DOHH2 (cell line): Measurements from ENCODE around the gene IMPG1.

Source experiments
- H3F3A ChIP-seq: fragments of 200-600 bp; sonication (generic), shearing (Covaris generic); 2 replicates; pipeline ENCODE4 v1.6.0; 2016; ENCODE audit warnings: antibody characterized with exemption, mild to moderate bottlenecking; ENCODE audit not compliant: control insufficient read depth, insufficient read depth
- H3K27ac ChIP-seq: fragments of 200-600 bp; sonication (generic); 2 replicates; pipeline ENCODE4 v1.5.1; 2014; ENCODE audit warnings: low read depth, mild to moderate bottlenecking, low read length, moderate library complexity
- H3K27me3 ChIP-seq: fragments of 200-600 bp; sonication (generic); 2 replicates; pipeline ENCODE4 v1.6.1; 2014; ENCODE audit warnings: mild to moderate bottlenecking, low read length, mixed read lengths; ENCODE audit not compliant: control insufficient read depth
- H3K36me3 ChIP-seq: fragments of 200-600 bp; sonication (generic); 2 replicates; pipeline ENCODE4 v1.6.1; 2014; ENCODE audit warnings: mild to moderate bottlenecking, low read length, moderate library complexity, mixed read lengths; ENCODE audit not compliant: control insufficient read depth
- H3K4me1 ChIP-seq: fragments of 200-600 bp; sonication (generic); 2 replicates; pipeline ENCODE4 v1.6.1; 2014; ENCODE audit warnings: mild to moderate bottlenecking, low read length, mixed read lengths; ENCODE audit not compliant: control insufficient read depth
- H3K4me2 ChIP-seq: fragments of 200-600 bp; sonication (generic); 2 replicates; pipeline ENCODE4 v1.6.0; 2014; ENCODE audit warnings: mild to moderate bottlenecking, low read length, moderate library complexity
- H3K4me3 ChIP-seq: fragments of 200-600 bp; sonication (generic); 2 replicates; pipeline ENCODE4 v1.5.1; 2014; ENCODE audit warnings: mild to moderate bottlenecking, low read length, mixed read lengths
- H3K79me2 ChIP-seq: fragments of 200-600 bp; sonication (generic); 2 replicates; pipeline ENCODE4 v1.6.1; 2014; ENCODE audit warnings: mild to moderate bottlenecking, low read length, mixed read lengths; ENCODE audit not compliant: control insufficient read depth
- H3K9me2 ChIP-seq: fragments of 200-600 bp; sonication (generic); replicated peaks from 2 replicates; pipeline ENCODE4 v1.6.1; 2014; ENCODE audit warnings: mild to moderate bottlenecking, low read length, mixed read lengths; ENCODE audit not compliant: control insufficient read depth
- H3K9me3 ChIP-seq: fragments of 200-600 bp; sonication (generic); 2 replicates; pipeline ENCODE4 v1.6.1; 2014; ENCODE audit warnings: antibody characterized with exemption, low read length, mixed read lengths; ENCODE audit not compliant: control insufficient read depth, insufficient read depth
- H4K20me1 ChIP-seq: fragments of 200-600 bp; sonication (generic); 2 replicates; pipeline ENCODE4 v1.6.0; 2014; ENCODE audit warnings: low read depth, mild to moderate bottlenecking, antibody characterized with exemption, low read length, moderate library complexity; ENCODE audit not compliant: control insufficient read depth, insufficient read depth
- CTCF ChIP-seq: fragments of 200-600 bp; sonication (generic); IDR thresholded peaks from one replicate; pipeline ENCODE4 v1.5.1; 2014; ENCODE audit warnings: antibody characterized with exemption, mild to moderate bottlenecking, low read depth, low read length; ENCODE audit not compliant: poor library complexity, severe bottlenecking
- EZH2phosphoT487 ChIP-seq: fragments of 200-600 bp; sonication (generic); IDR thresholded peaks from 2 replicates; pipeline ENCODE4 v1.6.1; 2017; ENCODE audit warnings: borderline replicate concordance, mild to moderate bottlenecking, antibody characterized with exemption, low read length, moderate library complexity, mixed read lengths

Gene IMPG1

GRCh38 chr6:75943381-75943780 is 129.1 kb downstream of the IMPG1 start:
- no peak for TF ChIP-seq EZH2phosphoT487
- no peak for TF ChIP-seq CTCF

GRCh38 chr6:75941509-75941908 is 131.0 kb downstream of the IMPG1 start:
- no peaks in the 10 kb centered on the region for H3K9me3 ChIP-seq
- no peak overlapping the region for H3K4me2 ChIP-seq
- H3K27me3 ChIP-seq = 0 out of 2 replicates have a peak, but pooled peaks cover 1% of the 10 kb centered on the region
- H3K27ac ChIP-seq = no peak overlapping the region
- no peaks in the 10 kb centered on the region for H3K9me2 ChIP-seq
- H3F3A ChIP-seq = no peaks in the 10 kb centered on the region
- no peaks in the 10 kb centered on the region for H3K79me2 ChIP-seq
- H3K4me1 ChIP-seq = no peaks in the 10 kb centered on the region
- H3K4me3 ChIP-seq = no peak overlapping the region
- H3K36me3 ChIP-seq = no peaks in the 10 kb centered on the region
- TF ChIP-seq CTCF (no peak), EZH2phosphoT487 (no peak)
- no peaks in the 10 kb centered on the region for H4K20me1 ChIP-seq

More at GRCh38 chr6:75943381-75943780, 129.1 kb downstream of the IMPG1 start:
- Histone ChIP-seq H3K79me2 (no peaks in the 10 kb centered on the region), H3K9me2 (no peaks in the 10 kb centered on the region), H3K9me3 (no peaks in the 10 kb centered on the region), H3K27me3 (no peaks in the 10 kb centered on the region), H3K4me3 (no peak overlapping the region), H4K20me1 (no peaks in the 10 kb centered on the region), H3F3A (no peaks in the 10 kb centered on the region), H3K4me1 (no peaks in the 10 kb centered on the region), H3K4me2 (no peak overlapping the region), H3K27ac (no peak overlapping the region), H3K36me3 (no peaks in the 10 kb centered on the region)

- Histone ChIP-seq H3K4me1 (no peaks in the 10 kb centered on the region), H3K9me3 (no peaks in the 10 kb centered on the region), H3F3A (no peaks in the 10 kb centered on the region), H3K36me3 (no peaks in the 10 kb centered on the region), H3K4me3 (no peak overlapping the region), H3K27ac (no peak overlapping the region), H3K4me2 (no peak overlapping the region), H3K27me3 (peaks cover 6% of the 10 kb centered on the region; the same call in 1 of the 2 replicates), H3K79me2 (no peaks in the 10 kb centered on the region), H4K20me1 (no peaks in the 10 kb centered on the region), H3K9me2 (no peaks in the 10 kb centered on the region)
- TF ChIP-seq EZH2phosphoT487 = no peak
- no peak for TF ChIP-seq CTCF
These were observed 131.9 kb downstream of the IMPG1 start for GRCh38 chr6:75940564-75940963.

DNA sequence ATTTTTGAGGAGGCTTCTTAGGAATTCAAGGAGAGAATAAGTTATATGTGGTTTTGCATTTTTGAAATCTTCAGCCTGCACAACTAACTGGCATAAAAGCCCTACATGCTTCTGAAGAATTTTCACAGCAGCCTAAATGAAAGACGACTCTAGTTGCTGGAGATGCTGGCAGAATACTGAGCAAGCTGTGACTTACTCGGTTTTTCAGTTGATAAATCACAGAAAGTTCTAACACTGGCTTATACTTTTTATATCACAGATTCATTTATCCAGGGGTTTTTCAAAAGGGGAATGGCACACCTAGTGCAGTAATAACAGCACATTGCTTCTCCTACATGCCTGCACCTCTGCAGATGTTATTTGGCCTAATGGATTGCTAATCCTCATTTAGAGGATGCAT is 134.6 kb downstream of the IMPG1 start:
- no peaks in the 10 kb centered on the region for H3K79me2 ChIP-seq
- H3K36me3 ChIP-seq = no peaks in the 10 kb centered on the region
- H3K27me3 ChIP-seq = peaks cover 6% of the 10 kb centered on the region; the same call in 1 of the 2 replicates
- H3K9me3 ChIP-seq = no peaks in the 10 kb centered on the region
- H3K4me2 ChIP-seq = no peak overlapping the region
- H3K9me2 ChIP-seq = no peaks in the 10 kb centered on the region
- H3F3A ChIP-seq = no peaks in the 10 kb centered on the region
- no peak overlapping the region for H3K27ac ChIP-seq
- TF ChIP-seq EZH2phosphoT487 (no peak), CTCF (no peak)
- H3K4me3 ChIP-seq = no peak overlapping the region
- no peaks in the 10 kb centered on the region for H3K4me1 ChIP-seq
- no peaks in the 10 kb centered on the region for H4K20me1 ChIP-seq
